ENCODE results near the gene SAFB2. TPM values are rescaled to one million over a fixed set of nuclear protein-coding genes. Genes with fewer than 3 reads are reported as not detected.

Gene SAFB2
- total RNA-seq, 1 donor from 2014 or later: 74.2 TPM

DNA sequence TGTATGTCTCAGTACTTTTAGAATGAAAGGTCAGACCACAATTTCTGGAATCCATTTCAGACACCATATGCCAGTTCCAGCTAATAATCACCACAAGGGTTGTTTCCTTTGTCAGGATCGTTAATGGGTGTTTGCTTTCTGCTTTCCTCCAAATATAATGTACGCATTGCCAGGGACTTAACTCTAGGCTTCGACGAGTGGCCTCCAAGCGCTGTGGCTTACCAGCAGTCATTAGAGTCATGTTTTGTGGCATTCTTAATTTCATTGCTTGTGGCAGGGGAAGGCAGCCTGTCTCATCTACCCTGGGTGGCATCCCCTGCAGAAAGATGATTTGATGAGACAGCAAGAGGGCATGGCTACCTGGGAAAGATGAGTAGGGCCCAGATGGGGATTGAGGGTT lies 22.8 kb upstream of the SAFB2 start:
- peaks cover 86% of the 10 kb centered on the region for H3K36me3 ChIP-seq

DNA sequence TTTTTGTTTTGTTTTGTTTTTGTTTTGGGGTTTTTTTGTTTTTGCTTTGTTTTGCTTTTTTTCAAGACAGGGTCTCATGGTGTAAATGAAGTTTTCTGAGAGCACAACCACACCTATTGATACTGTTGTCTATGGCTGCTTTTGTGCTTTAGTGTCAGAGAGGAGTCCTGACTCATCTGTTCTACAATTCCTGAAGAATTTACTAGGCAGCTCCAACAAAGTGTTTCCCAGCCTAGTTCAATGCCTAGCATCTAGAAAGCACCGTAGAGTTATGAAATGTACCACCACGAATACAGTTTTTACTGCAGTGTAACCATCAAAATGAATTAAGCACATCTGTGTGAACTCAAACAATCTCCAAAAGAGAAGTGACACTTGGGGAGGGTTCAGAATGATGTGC lies 21.5 kb upstream of the SAFB2 start:
- no peak overlapping the region for H3K4me3 ChIP-seq
- intact Hi-C loops (cut with DNase I): no loop called here
- H3K36me3 ChIP-seq: peaks cover 77% of the 10 kb centered on the region
- ATAC-seq (no peak), DNase-seq (no peak)
- H3K27me3 ChIP-seq: no peaks in the 10 kb centered on the region
- H3K27ac ChIP-seq: no peak overlapping the region
- no peaks in the 10 kb centered on the region for H3K4me1 ChIP-seq
- TF ChIP-seq, protein P1, sequence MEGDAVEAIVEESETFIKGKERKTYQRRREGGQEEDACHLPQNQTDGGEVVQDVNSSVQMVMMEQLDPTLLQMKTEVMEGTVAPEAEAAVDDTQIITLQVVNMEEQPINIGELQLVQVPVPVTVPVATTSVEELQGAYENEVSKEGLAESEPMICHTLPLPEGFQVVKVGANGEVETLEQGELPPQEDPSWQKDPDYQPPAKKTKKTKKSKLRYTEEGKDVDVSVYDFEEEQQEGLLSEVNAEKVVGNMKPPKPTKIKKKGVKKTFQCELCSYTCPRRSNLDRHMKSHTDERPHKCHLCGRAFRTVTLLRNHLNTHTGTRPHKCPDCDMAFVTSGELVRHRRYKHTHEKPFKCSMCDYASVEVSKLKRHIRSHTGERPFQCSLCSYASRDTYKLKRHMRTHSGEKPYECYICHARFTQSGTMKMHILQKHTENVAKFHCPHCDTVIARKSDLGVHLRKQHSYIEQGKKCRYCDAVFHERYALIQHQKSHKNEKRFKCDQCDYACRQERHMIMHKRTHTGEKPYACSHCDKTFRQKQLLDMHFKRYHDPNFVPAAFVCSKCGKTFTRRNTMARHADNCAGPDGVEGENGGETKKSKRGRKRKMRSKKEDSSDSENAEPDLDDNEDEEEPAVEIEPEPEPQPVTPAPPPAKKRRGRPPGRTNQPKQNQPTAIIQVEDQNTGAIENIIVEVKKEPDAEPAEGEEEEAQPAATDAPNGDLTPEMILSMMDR (IDR thresholded peaks at IDR 0.05): no peak
- H3K9me3 ChIP-seq: no peaks in the 10 kb centered on the region

More for the DNA sequence above, 22.8 kb upstream of the SAFB2 start:
- Histone ChIP-seq H3K4me3 (no peak overlapping the region), H3K27me3 (no peaks in the 10 kb centered on the region), H3K4me1 (no peaks in the 10 kb centered on the region), H3K27ac (no peak overlapping the region), H3K9me3 (no peaks in the 10 kb centered on the region)
- TF ChIP-seq, protein P1 (IDR thresholded peaks at IDR 0.05): no peak
- no peak for DNase-seq
- ATAC-seq: no peak
- intact Hi-C loops (cut with DNase I): no loop called here

DNA sequence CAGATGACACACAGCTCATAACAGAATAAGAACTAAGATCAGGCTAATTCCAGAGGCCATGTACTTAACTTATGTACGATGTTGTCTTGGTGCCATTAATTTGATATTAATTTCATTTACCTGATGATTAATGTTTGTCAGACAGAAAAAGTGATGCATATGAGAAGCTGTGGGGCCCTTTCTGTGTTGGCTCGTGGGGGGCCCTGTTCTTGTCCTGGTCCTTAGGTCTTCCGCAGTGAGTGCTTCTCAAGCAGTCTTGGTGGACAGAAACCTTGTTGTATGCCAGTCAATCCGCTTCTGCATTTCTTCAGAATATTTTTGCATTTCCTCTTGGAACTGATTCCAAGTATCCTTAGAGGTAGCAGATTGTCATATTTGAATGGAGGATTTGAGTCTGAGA lies 20.5 kb upstream of the SAFB2 start:
- DNase-seq (no peak), ATAC-seq (no peak)
- Histone ChIP-seq H3K4me3 (no peak overlapping the region), H3K27me3 (no peaks in the 10 kb centered on the region), H3K4me1 (peaks cover 3% of the 10 kb centered on the region), H3K36me3 (peaks cover 70% of the 10 kb centered on the region), H3K27ac (no peak overlapping the region), H3K9me3 (no peaks in the 10 kb centered on the region)
- TF ChIP-seq, protein P1 (IDR thresholded peaks at IDR 0.05): no peak
- intact Hi-C loops (cut with DNase I): no loop called here

DNA sequence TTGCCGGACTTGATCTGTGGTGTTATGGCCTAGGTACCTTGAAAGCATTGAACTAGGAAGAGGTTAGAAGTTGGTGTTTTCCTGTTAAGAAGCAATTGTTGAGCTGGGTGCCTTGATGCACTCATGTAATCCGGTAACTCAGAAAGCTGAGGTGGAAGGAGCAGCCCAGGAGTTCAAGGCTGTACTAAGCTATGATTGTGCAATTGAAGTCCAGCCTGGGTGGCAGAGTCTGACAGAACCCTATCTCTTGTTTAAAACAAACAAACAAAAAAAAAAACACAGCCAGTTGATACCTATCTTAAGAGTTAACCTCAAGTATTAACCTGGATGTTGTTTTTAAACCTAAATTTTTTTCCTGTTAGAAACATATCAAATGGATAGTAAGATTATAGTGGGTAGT lies 19.6 kb upstream of the SAFB2 start:
- H3K4me3 ChIP-seq: no peak overlapping the region
- H3K4me1 ChIP-seq: peaks cover 10% of the 10 kb centered on the region
- intact Hi-C loops (cut with DNase I): no loop called here
- TF ChIP-seq, protein P1 (IDR thresholded peaks at IDR 0.05): no peak
- no peaks in the 10 kb centered on the region for H3K9me3 ChIP-seq
- H3K27ac ChIP-seq: no peak overlapping the region
- peaks cover 62% of the 10 kb centered on the region for H3K36me3 ChIP-seq
- no peak for DNase-seq
- ATAC-seq: no peak
- no peaks in the 10 kb centered on the region for H3K27me3 ChIP-seq

DNA sequence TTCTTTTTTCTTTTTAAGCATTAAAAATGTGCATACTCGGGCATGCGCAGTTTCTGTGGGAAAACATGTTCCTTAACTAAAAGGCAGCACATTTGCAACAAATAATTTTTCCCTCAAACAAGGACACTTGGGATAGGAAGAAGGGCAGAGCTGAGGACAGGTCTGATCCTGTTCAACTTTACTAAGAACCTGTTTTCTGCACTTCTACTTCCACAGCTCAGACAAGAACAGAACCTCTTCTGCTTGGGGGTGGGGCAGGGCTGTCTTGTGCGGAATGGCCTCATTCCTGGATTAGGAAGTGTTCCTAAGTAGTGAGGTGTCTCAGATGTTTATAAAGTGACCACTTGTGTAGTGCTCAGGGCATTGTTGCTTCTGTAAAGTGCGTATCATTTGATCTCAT lies 18.6 kb upstream of the SAFB2 start:
- Histone ChIP-seq H3K36me3 (peaks cover 52% of the 10 kb centered on the region), H3K27me3 (no peaks in the 10 kb centered on the region), H3K4me3 (no peak overlapping the region), H3K4me1 (peaks cover 10% of the 10 kb centered on the region), H3K9me3 (no peaks in the 10 kb centered on the region), H3K27ac (no peak overlapping the region)
- ATAC-seq: no peak
- TF ChIP-seq, protein P1 (IDR thresholded peaks at IDR 0.05): no peak
- DNase-seq: no peak
- intact Hi-C loops (cut with DNase I): no loop called here

DNA sequence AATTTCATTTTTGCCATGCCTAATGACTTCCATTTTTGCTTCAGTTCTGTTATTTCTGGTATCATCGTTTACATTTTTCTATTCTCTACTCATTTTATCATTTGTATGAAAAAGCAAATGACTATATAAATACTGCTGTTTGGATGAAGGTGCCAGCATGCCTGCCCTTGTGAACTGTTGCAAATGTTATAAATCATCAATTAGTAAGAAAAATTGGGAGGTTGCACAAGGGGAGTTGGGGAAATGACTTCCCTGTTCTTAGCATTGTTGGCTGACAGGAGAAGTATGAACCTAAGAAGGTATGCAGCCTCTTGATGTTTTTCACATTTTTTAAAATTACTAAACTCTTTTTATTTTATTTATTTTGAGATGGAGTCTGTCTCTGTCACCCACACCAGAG lies 15.4 kb upstream of the SAFB2 start:
- TF ChIP-seq, protein P1 (IDR thresholded peaks at IDR 0.05): no peak
- intact Hi-C loops (cut with DNase I): no loop called here
- no peak for ATAC-seq
- Histone ChIP-seq H3K9me3 (no peaks in the 10 kb centered on the region), H3K27ac (no peak overlapping the region), H3K27me3 (no peaks in the 10 kb centered on the region), H3K36me3 (peaks cover 21% of the 10 kb centered on the region), H3K4me3 (no peak overlapping the region), H3K4me1 (peaks cover 17% of the 10 kb centered on the region)
- DNase-seq: no peak
